Uterus (tissue), 4 donors: ENCODE data around the gene NRXN3. TPM values are rescaled to one million over a fixed set of nuclear protein-coding genes. Genes with fewer than 3 reads are reported as not detected.

Source experiments
- DNase-seq, 2 donors: peaks; one replicate each; pipeline ENCODE4 v3.0.0-alpha.2; 2019 to 2020
- H3K27ac ChIP-seq, 2 donors: fragments of 200-600 bp; sonication (generic); 1 replicate in 1 of 2; 2 replicates in 1 of 2; pipeline ENCODE4 v1.5.1; 2016 to 2018
- H3K27me3 ChIP-seq, 2 donors: fragments of 200-600 bp; sonication (generic); one replicate each; pipeline ENCODE4 v1.5.1; 2018 to 2019; ENCODE audit warnings: control low read depth in 1 of 2
- H3K36me3 ChIP-seq, 2 donors: fragments of 200-600 bp; sonication (generic); one replicate each; pipeline ENCODE4 v1.5.1; 2019; ENCODE audit warnings: control low read depth in 1 of 2
- H3K4me1 ChIP-seq, 2 donors: fragments of 200-600 bp; sonication (generic); one replicate each; pipeline ENCODE4 v1.5.1; 2018 to 2019; ENCODE audit warnings: control low read depth in 1 of 2
- H3K4me3 ChIP-seq, 2 donors: fragments of 200-600 bp; sonication (generic); 1 replicate in 1 of 2; 2 replicates in 1 of 2; pipeline ENCODE4 v1.5.1; 2018 to 2019; ENCODE audit warnings: mild to moderate bottlenecking in 1 of 2
- H3K9me3 ChIP-seq, 2 donors: fragments of 200-600 bp; sonication (generic); one replicate each; pipeline ENCODE4 v1.5.1; 2019; ENCODE audit warnings: control low read depth in 1 of 2
- CTCF ChIP-seq, 4 experiments: fragments of 200-600 bp in 2 of 4; fragments of 450-650 bp in 2 of 4; sonication (generic) in 2 of 4; IDR thresholded peaks; one replicate each; pipeline ENCODE4 v1.5.1; 2016 to 2019; ENCODE audit warnings: antibody characterized with exemption in 4 of 4, mild to moderate bottlenecking in 2 of 4, moderate library complexity in 1 of 4
- POLR2A ChIP-seq, 2 donors: fragments of 450-650 bp; IDR thresholded peaks; one replicate each; pipeline ENCODE4 v1.6.1; 2016; ENCODE audit warnings: antibody characterized with exemption in 2 of 2, mild to moderate bottlenecking in 1 of 2, moderate library complexity in 1 of 2
- intact Hi-C: fragments of 100-400 bp; cut with DNase I; formaldehyde crosslinking; loops from one replicate; pipeline ENCODE4 v1.15.1; 2023; ENCODE audit warnings: low total_unique reads
- total RNA-seq, 4 donors: library from RNA; depleted of rRNA in 3 of 4; stranded (reverse); fragments of >200 nt in 3 of 4; gene quantifications; one replicate each; pipeline versions ENCODE4 v1.1.0 to v1.2.4, GENCODE V29; 2014 to 2023
- donor health status: DM: yes; HTN: yes; CAD: no.

NRXN3 gene
- total RNA-seq, 4 donors from 2014 or later, result 2.9 to 17.0 (median 4.4) TPM

- intact Hi-C loops, result no loop called here
- no peaks in the 10 kb centered on the region for H3K9me3 ChIP-seq
- H3K4me1 ChIP-seq, result no peaks in the 10 kb centered on the region
- H3K27ac ChIP-seq, result no peak overlapping the region
- no peaks in the 10 kb centered on the region for H3K27me3 ChIP-seq
- H3K4me3 ChIP-seq, result no peak overlapping the region
- DNase-seq, result no peak
- H3K36me3 ChIP-seq, result no peaks in the 10 kb centered on the region
- TF ChIP-seq CTCF (IDR thresholded peaks at IDR 0.05) (no peak), POLR2A (IDR thresholded peaks at IDR 0.05) (no peak)
Measured at GRCh38 chr14:79284621-79285020, 1114.4 kb downstream of the NRXN3 start.

GRCh38 chr14:79285263-79285662 lies 1115.1 kb downstream of the NRXN3 start:
- Histone ChIP-seq H3K36me3 (no peaks in the 10 kb centered on the region), H3K27ac (no peak overlapping the region), H3K27me3 (no peaks in the 10 kb centered on the region), H3K4me1 (no peaks in the 10 kb centered on the region), H3K9me3 (no peaks in the 10 kb centered on the region), H3K4me3 (no peak overlapping the region)
- TF ChIP-seq POLR2A (IDR thresholded peaks at IDR 0.05) (no peak), CTCF (IDR thresholded peaks at IDR 0.05) (no peak)
- intact Hi-C loops, result no loop called here
- DNase-seq, result no peak

GRCh38 chr14:79287976-79288375 lies 1117.8 kb downstream of the NRXN3 start:
- H3K27ac ChIP-seq, result no peak overlapping the region
- no peak for TF ChIP-seq CTCF (IDR thresholded peaks at IDR 0.05)
- no peak for TF ChIP-seq POLR2A (IDR thresholded peaks at IDR 0.05)
- no peak for DNase-seq
- no peak overlapping the region for H3K4me3 ChIP-seq
- no peaks in the 10 kb centered on the region for H3K27me3 ChIP-seq
- no peaks in the 10 kb centered on the region for H3K9me3 ChIP-seq
- H3K4me1 ChIP-seq, result no peaks in the 10 kb centered on the region
- intact Hi-C loops, result no loop called here
- H3K36me3 ChIP-seq, result no peaks in the 10 kb centered on the region

- TF ChIP-seq CTCF (IDR thresholded peaks at IDR 0.05) (no peak), POLR2A (IDR thresholded peaks at IDR 0.05) (no peak)
- Histone ChIP-seq H3K27me3 (no peaks in the 10 kb centered on the region), H3K27ac (peak overlapping the region; percentile 8 to 51), H3K4me3 (peak overlapping the region; percentile 7 to 16), H3K4me1 (no peaks in the 10 kb centered on the region), H3K36me3 (no peaks in the 10 kb centered on the region), H3K9me3 (no peaks in the 10 kb centered on the region)
- peak; percentile 18 to 22 for DNase-seq
- intact Hi-C loops, result no loop called here
Measured at GRCh38 chr14:79293482-79294177, 1123.5 kb downstream of the NRXN3 start.

GRCh38 chr14:79294499-79294898 lies 1124.3 kb downstream of the NRXN3 start:
- no peaks in the 10 kb centered on the region for H3K27me3 ChIP-seq
- H3K27ac ChIP-seq, result no peak overlapping the region
- no peak overlapping the region for H3K4me3 ChIP-seq
- DNase-seq, result no peak
- intact Hi-C loops, result no loop called here
- no peaks in the 10 kb centered on the region for H3K4me1 ChIP-seq
- H3K36me3 ChIP-seq, result no peaks in the 10 kb centered on the region
- H3K9me3 ChIP-seq, result no peaks in the 10 kb centered on the region
- TF ChIP-seq CTCF (IDR thresholded peaks at IDR 0.05), result no peak
- no peak for TF ChIP-seq POLR2A (IDR thresholded peaks at IDR 0.05)
